K562 (cell line): Measurements from ENCODE around the gene GCH1. TPM values are rescaled to one million over a fixed set of nuclear protein-coding genes. Genes with fewer than 3 reads are reported as not detected.
A peak's percentile ranks its signal among the peaks of the same experiment; 100 is the strongest.

Experiments
- ATAC-seq: fragments of 200-7000 bp; cut with Tn5 transposase; 3 replicates; pipeline ENCODE4 v1.9.1; 2020; ENCODE audit warnings: moderate library complexity
- BruUV-seq: library from RNA; stranded (reverse); fragments of 400-500 nt; replicated peaks from 2 replicates; lab custom pipeline; 2021; lab: Mats Ljungman, UMichigan
- CTCF ChIA-PET: fragments of 300-600 bp; formaldehyde crosslinking; extraction: SDS; loops from one replicate; lab custom pipeline; 2021; ENCODE audit warnings: low intra/inter-chr PET ratio; lab: Yijun Ruan, JAX
- POLR2A ChIA-PET: fragments of 300-600, 350-650 bp; sonication (Branson Sonifier 250); formaldehyde crosslinking; extraction: SDS; loops from one replicate; lab custom pipeline; 2021; ENCODE audit warnings: antibody characterized with exemption, inconsistent platforms; lab: Yijun Ruan, JAX
- DNase-seq, 4 experiments: peaks; one replicate each; pipeline versions ENCODE4 v3.0.0 to v3.0.0-alpha.2; 2011 to 2018; ENCODE audit warnings: low spot score in 3 of 4, mixed read lengths in 3 of 4; ENCODE audit errors: extremely low read depth in 1 of 4
- FAIRE-seq: peaks from 2 replicates; lab custom pipeline; 2011; peaks lifted over from hg19 to GRCh38; lab: Jason Lieb, UNC
- H2AFZ ChIP-seq: 2 replicates; pipeline ENCODE4 v1.6.0; 2011; ENCODE audit warnings: low read depth, low read length, control low read depth, inconsistent platforms
- H3K27ac ChIP-seq: fragments of 200-600 bp; 3 replicates; pipeline ENCODE4 v1.8.0; 2011; ENCODE audit warnings: low read depth, mild to moderate bottlenecking, control low read depth, inconsistent platforms, low read length, moderate library complexity, mixed read lengths; ENCODE audit errors: extremely low read depth
- H3K27me3 ChIP-seq, 2 experiments: fragments of 300-600 bp in 1 of 2; 2 replicates in 1 of 2; 3 replicates in 1 of 2; pipeline versions ENCODE4 v1.6.0 to v1.8.0; 2011; ENCODE audit warnings: inconsistent platforms in 2 of 2, low read length in 2 of 2, mild to moderate bottlenecking in 1 of 2, mixed read lengths in 1 of 2, moderate library complexity in 1 of 2; ENCODE audit not compliant: control insufficient read depth in 2 of 2, insufficient read depth in 2 of 2
- H3K36me3 ChIP-seq: fragments of 300-600 bp; 3 replicates; pipeline ENCODE4 v1.8.0; 2011; ENCODE audit warnings: mild to moderate bottlenecking, low read length, inconsistent platforms; ENCODE audit not compliant: control insufficient read depth, insufficient read depth
- H3K4me1 ChIP-seq, 2 experiments: fragments of 200-600 bp in 1 of 2; replicated peaks in 1 of 2; 2 replicates in 1 of 2; 3 replicates in 1 of 2; pipeline versions ENCODE4 v1.5.1 to v1.8.0; 2011; ENCODE audit warnings: inconsistent platforms in 2 of 2, low read length in 2 of 2, mild to moderate bottlenecking in 1 of 2, mixed read lengths in 1 of 2, moderate library complexity in 1 of 2; ENCODE audit not compliant: control insufficient read depth in 2 of 2, insufficient read depth in 2 of 2
- H3K4me2 ChIP-seq: 2 replicates; pipeline ENCODE4 v1.6.1; 2011; ENCODE audit warnings: low read length, control low read depth, inconsistent platforms, mixed read lengths; ENCODE audit not compliant: insufficient read depth
- H3K4me3 ChIP-seq: fragments of 200-600 bp; sonication (generic), shearing (Covaris generic); 2 replicates; pipeline ENCODE4 v1.5.1; 2016; ENCODE audit warnings: control low read depth, inconsistent platforms
- H3K79me2 ChIP-seq: fragments of 200-600 bp; 3 replicates; pipeline ENCODE4 v1.8.0; 2011; ENCODE audit warnings: low read length, inconsistent platforms; ENCODE audit not compliant: control insufficient read depth, insufficient read depth
- H3K9ac ChIP-seq, 2 experiments: 2 replicates each; pipeline versions ENCODE4 v1.6.0 to v1.6.1; 2011; ENCODE audit warnings: low read depth in 2 of 2, low read length in 2 of 2, control low read depth in 1 of 2, inconsistent platforms in 1 of 2, mild to moderate bottlenecking in 1 of 2, mixed read lengths in 1 of 2; ENCODE audit not compliant: insufficient read depth in 1 of 2
- H3K9me1 ChIP-seq: one replicate; pipeline ENCODE4 v1.6.0; 2011; ENCODE audit warnings: inconsistent platforms, mild to moderate bottlenecking, low read length, moderate library complexity; ENCODE audit not compliant: control insufficient read depth, insufficient read depth
- H3K9me3 ChIP-seq: replicated peaks from 2 replicates; pipeline ENCODE4 v1.5.1; 2011; ENCODE audit warnings: low read depth, low read length, inconsistent platforms; ENCODE audit not compliant: control insufficient read depth, insufficient read depth
- H4K20me1 ChIP-seq: replicated peaks from 2 replicates; pipeline ENCODE4 v1.6.1; 2011; ENCODE audit warnings: low read length, inconsistent platforms, mixed read lengths; ENCODE audit not compliant: control insufficient read depth, insufficient read depth
- BCOR ChIP-seq: fragments of 450-650 bp; IDR thresholded peaks from 2 replicates; pipeline ENCODE4 v1.6.1; 2016
- DMBX1 ChIP-seq: fragments of 250-450 bp; sonication (Bioruptor Pico); IDR thresholded peaks from 2 replicates; pipeline ENCODE4 v1.8.0; 2022; ENCODE audit warnings: inconsistent platforms, mild to moderate bottlenecking, moderate library complexity, borderline replicate concordance
- HDGF ChIP-seq: fragments of 450-650 bp; IDR thresholded peaks from 2 replicates; pipeline ENCODE4 v1.6.1; 2016
- YY1 ChIP-seq, 3 experiments: IDR thresholded peaks; 2 replicates each; pipeline ENCODE4 v1.6.1; 2011; ENCODE audit warnings: low read length in 2 of 3, mild to moderate bottlenecking in 2 of 3, moderate library complexity in 2 of 3, borderline replicate concordance in 1 of 3, control low read depth in 1 of 3, low read depth in 1 of 3; ENCODE audit not compliant: insufficient read depth in 3 of 3, insufficient replicate concordance in 2 of 3, control insufficient read depth in 1 of 3, insufficient read length in 1 of 3; ENCODE audit errors: extremely low read depth in 1 of 3
- ZKSCAN8 ChIP-seq: fragments of 200-800 bp; sonication (Bioruptor generic); IDR thresholded peaks from 2 replicates; pipeline ENCODE4 v1.6.1; 2016; ENCODE audit warnings: missing genetic modification characterization, missing compliant biosample characterization
- WGBS: fragments of 100-300 bp; shearing (Covaris generic); methylation state at CpG from one replicate; pipeline ENCODE4 v1.1.6; 2016; ENCODE audit warnings: low coverage, mixed read lengths; ENCODE audit not compliant: insufficient coverage; ENCODE audit errors: missing lambda C conversion rate; 5-methylcytosine and 5-hydroxymethylcytosine counted together
- in situ Hi-C: fragments of 300-500 bp; cut with MboI; formaldehyde crosslinking; loops from 4 replicates; pipeline ENCODE4 v1.15.0; 2018; ENCODE audit warnings: inconsistent platforms, mixed read lengths
- intact Hi-C: fragments of 100-400 bp; cut with micrococcal nuclease; formaldehyde crosslinking; loops from 2 replicates; pipeline ENCODE4 v1.14.2; 2022
- polyA plus RNA-seq, 8 experiments: library from polyadenylated mRNA; depleted of rRNA in 4 of 8; stranded (reverse) in 5 of 8; unstranded in 3 of 8; fragments of >200 nt; fragmentation: Nextera tagmentation in 2 of 8; fragmentation: Illumina TruSeq in 1 of 8; extraction: Ambion mirVana in 2 of 8; extraction: Trizol in 1 of 8; gene quantifications; 2 replicates each; pipeline versions ENCODE4 v1.2.1 to v1.2.3, GENCODE V29; 2011 to 2014; ENCODE audit warnings: inconsistent platforms in 1 of 8, missing spikeins in 1 of 8
- total RNA-seq, 7 experiments: library from RNA; depleted of rRNA in 6 of 7; stranded (reverse); fragments of >200 nt in 6 of 7; fragmentation: Illumina TruSeq in 2 of 7; extraction: Trizol in 2 of 7; gene quantifications; 2 replicates each; pipeline versions ENCODE4 v1.2.1 to v1.2.3, GENCODE V29; 2011 to 2021; ENCODE audit warnings: low replicate concordance in 1 of 7
- TF ChIP-seq, protein P1 (sequence below), 2 experiments: IDR thresholded peaks; 2 replicates each; pipeline ENCODE4 v1.6.1; 2012; ENCODE audit warnings: improper control_type of control experiment in 2 of 2, low read depth in 2 of 2, low read length in 2 of 2, borderline replicate concordance in 1 of 2
- TF ChIP-seq, protein P2 (sequence below): fragments of 200-800 bp; sonication (Bioruptor generic); IDR thresholded peaks from 2 replicates; pipeline ENCODE4 v1.6.1; 2017; ENCODE audit warnings: missing genetic modification characterization, missing compliant biosample characterization

Gene GCH1
- total and polyA plus RNA-seq, 9 of the 15 experiments (the other 6 are each of a cell fraction or from before 2014, with no cell fraction given): 3.9 to 13.1 (median 6.5) TPM

DNA sequence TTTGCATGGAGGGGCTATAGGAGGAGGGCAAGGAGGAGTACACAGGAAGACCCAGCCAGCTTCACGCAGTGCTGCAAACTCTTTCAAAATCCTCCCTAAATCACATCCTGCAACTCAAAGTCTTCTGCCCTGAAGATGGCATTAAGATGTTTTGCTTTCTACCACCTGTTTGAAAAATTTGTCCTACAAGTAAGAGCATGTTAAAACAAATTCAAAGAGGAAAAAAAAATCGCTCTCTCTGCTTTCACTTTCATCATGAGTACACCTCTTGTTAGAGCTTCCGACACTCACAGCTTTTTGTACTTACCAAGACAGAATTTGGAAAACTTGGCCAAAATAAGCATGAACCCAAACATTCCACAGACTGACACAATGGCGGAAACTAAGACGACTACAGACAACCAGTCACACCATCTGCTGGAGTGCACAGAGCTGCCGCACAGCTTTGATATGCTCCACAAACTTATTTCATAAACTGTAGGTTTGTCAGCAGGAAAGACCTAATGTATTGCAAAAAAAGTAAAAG is 21.3 kb downstream of the GCH1 start:
- H3K4me1 ChIP-seq: peaks cover 0 to 5% of the 10 kb centered on the region in 2 experiments; a peak in 3 of 5 replicates
- WGBS: 55% methylated on average over 5 of the region's 6 CpGs
- 0 out of 2 replicates have a peak overlapping the region, but pooled peaks have one; percentile 2 for H3K4me3 ChIP-seq
- TF ChIP-seq, protein P1, sequence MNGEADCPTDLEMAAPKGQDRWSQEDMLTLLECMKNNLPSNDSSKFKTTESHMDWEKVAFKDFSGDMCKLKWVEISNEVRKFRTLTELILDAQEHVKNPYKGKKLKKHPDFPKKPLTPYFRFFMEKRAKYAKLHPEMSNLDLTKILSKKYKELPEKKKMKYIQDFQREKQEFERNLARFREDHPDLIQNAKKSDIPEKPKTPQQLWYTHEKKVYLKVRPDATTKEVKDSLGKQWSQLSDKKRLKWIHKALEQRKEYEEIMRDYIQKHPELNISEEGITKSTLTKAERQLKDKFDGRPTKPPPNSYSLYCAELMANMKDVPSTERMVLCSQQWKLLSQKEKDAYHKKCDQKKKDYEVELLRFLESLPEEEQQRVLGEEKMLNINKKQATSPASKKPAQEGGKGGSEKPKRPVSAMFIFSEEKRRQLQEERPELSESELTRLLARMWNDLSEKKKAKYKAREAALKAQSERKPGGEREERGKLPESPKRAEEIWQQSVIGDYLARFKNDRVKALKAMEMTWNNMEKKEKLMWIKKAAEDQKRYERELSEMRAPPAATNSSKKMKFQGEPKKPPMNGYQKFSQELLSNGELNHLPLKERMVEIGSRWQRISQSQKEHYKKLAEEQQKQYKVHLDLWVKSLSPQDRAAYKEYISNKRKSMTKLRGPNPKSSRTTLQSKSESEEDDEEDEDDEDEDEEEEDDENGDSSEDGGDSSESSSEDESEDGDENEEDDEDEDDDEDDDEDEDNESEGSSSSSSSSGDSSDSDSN (IDR thresholded peaks at IDR 0.05; ENCODE audit: borderline replicate concordance in 1 of 2, low read depth in 2 of 2, low read length in 2 of 2): no peak
- no peak for TF ChIP-seq DMBX1 (CRISPR knock-in tag)
- no peak for TF ChIP-seq ZKSCAN8 (CRISPR knock-in tag)
- TF ChIP-seq BCOR: no peak
- TF ChIP-seq, protein P2, sequence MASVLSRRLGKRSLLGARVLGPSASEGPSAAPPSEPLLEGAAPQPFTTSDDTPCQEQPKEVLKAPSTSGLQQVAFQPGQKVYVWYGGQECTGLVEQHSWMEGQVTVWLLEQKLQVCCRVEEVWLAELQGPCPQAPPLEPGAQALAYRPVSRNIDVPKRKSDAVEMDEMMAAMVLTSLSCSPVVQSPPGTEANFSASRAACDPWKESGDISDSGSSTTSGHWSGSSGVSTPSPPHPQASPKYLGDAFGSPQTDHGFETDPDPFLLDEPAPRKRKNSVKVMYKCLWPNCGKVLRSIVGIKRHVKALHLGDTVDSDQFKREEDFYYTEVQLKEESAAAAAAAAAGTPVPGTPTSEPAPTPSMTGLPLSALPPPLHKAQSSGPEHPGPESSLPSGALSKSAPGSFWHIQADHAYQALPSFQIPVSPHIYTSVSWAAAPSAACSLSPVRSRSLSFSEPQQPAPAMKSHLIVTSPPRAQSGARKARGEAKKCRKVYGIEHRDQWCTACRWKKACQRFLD (CRISPR knock-in tag): no peak
- TF ChIP-seq HDGF: no peak
- peak in 1 of 3 experiments; percentile 9 for TF ChIP-seq YY1 (IDR thresholded peaks at IDR 0.05; ENCODE audit: borderline replicate concordance in 1 of 3, control insufficient read depth in 1 of 3, extremely low read depth in 1 of 3, insufficient read depth in 3 of 3, insufficient read length in 1 of 3, insufficient replicate concordance in 2 of 3, low read depth in 1 of 3, low read length in 2 of 3)
- TF ChIP-seq, all 486 proteins: peak for 1
- in situ Hi-C loops: no loop called here
- BruUV-seq: no TSS peak
- peak overlapping the region; percentile 54 for H3K4me2 ChIP-seq
- H3K9ac ChIP-seq: 0 out of 4 replicates have a peak overlapping the region, but pooled peaks of 1 of the 2 experiments have one; percentile 16
- H3K9me3 ChIP-seq: no peaks in the 10 kb centered on the region
- H4K20me1 ChIP-seq: no peaks in the 10 kb centered on the region
- ATAC-seq (peak; percentile 71), FAIRE-seq (no peak), DNase-seq (no peak)
- H3K27me3 ChIP-seq: no peaks in the 10 kb centered on the region
- CTCF ChIA-PET: no interaction called here
- no peaks in the 10 kb centered on the region for H3K36me3 ChIP-seq
- intact Hi-C loops: no loop called here
- H2AFZ ChIP-seq: peak overlapping the region; percentile 62; the same call in 1 of the 2 replicates
- POLR2A ChIA-PET: interaction anchor here (0.6 to 1.5 kb wide), 5 partner anchors 9 to 192 kb away, joined by 3 to 6 read pairs (median 4); partner anchors contain the start of gene GCH1
- no peak overlapping the region for H3K27ac ChIP-seq
- no peaks in the 10 kb centered on the region for H3K9me1 ChIP-seq
- H3K79me2 ChIP-seq: no peaks in the 10 kb centered on the region
